GM12878 (cell line): ENCODE data around the gene KRTAP29-1. TPM values are rescaled to one million over a fixed set of nuclear protein-coding genes. Genes with fewer than 3 reads are reported as not detected.

Source experiments
- ATAC-seq: fragments of 200-7000 bp; cut with Tn5 transposase; 3 replicates; pipeline ENCODE4 v1.9.1; 2020; ENCODE audit warnings: mild to moderate bottlenecking, moderate library complexity
- BruUV-seq: library from RNA; stranded (reverse); fragments of 400-500 nt; replicated peaks from 2 replicates; lab custom pipeline; 2021; lab: Mats Ljungman, UMichigan
- CTCF ChIA-PET: fragments of 300-600 bp; sonication (Branson Sonifier 250); formaldehyde crosslinking; extraction: SDS; loops from one replicate; lab custom pipeline; 2021; ENCODE audit warnings: inconsistent platforms; lab: Yijun Ruan, JAX
- POLR2A ChIA-PET: fragments of 350-600 bp; formaldehyde crosslinking; extraction: SDS; loops from one replicate; lab custom pipeline; 2021; ENCODE audit warnings: inconsistent platforms; lab: Charles Lee
- RAD21 ChIA-PET: fragments of 300-600 bp; sonication (Branson Sonifier 250); formaldehyde crosslinking; loops from one replicate; lab custom pipeline; 2023; ENCODE audit warnings: antibody characterized with exemption; ENCODE audit not compliant: unreplicated experiment; lab: Charles Lee
- SMC1A ChIA-PET: fragments of 300-600 bp; sonication (Branson Sonifier 250); formaldehyde crosslinking; loops from one replicate; lab custom pipeline; 2023; ENCODE audit not compliant: unreplicated experiment, uncharacterized antibody; lab: Charles Lee
- DNase-seq: peaks from one replicate; pipeline ENCODE4 v3.0.0-alpha.2; 2011; ENCODE audit warnings: low read depth, low spot score
- FAIRE-seq: peaks from 3 replicates; lab custom pipeline; 2011; peaks lifted over from hg19 to GRCh38; lab: Jason Lieb, UNC
- H2AFZ ChIP-seq: 2 replicates; pipeline ENCODE4 v1.6.0; 2011; ENCODE audit warnings: low read depth, low read length, control low read depth; ENCODE audit not compliant: control insufficient read depth
- H3K27ac ChIP-seq: 2 replicates; pipeline ENCODE4 v1.5.1; 2011; ENCODE audit warnings: control low read depth; ENCODE audit not compliant: control insufficient read depth, insufficient read depth
- H3K27me3 ChIP-seq, 2 experiments: replicated peaks in 1 of 2; 2 replicates each; pipeline versions ENCODE4 v1.6.0 to v1.6.1; 2011; ENCODE audit warnings: low read length in 1 of 2; ENCODE audit not compliant: control insufficient read depth in 2 of 2, insufficient read depth in 2 of 2
- H3K36me3 ChIP-seq, 2 experiments: 2 replicates each; pipeline ENCODE4 v1.5.1; 2011; ENCODE audit warnings: low read length in 1 of 2; ENCODE audit not compliant: control insufficient read depth in 2 of 2, insufficient read depth in 2 of 2
- H3K4me1 ChIP-seq: 2 replicates; pipeline ENCODE4 v1.6.1; 2011; ENCODE audit warnings: mild to moderate bottlenecking, low read length, moderate library complexity, mixed read lengths; ENCODE audit not compliant: control insufficient read depth, insufficient read depth
- H3K4me2 ChIP-seq: 2 replicates; pipeline ENCODE4 v1.6.0; 2011; ENCODE audit warnings: control low read depth; ENCODE audit not compliant: control insufficient read depth, insufficient read depth
- H3K4me3 ChIP-seq: fragments of 200-600 bp; sonication (generic); 2 replicates; pipeline ENCODE4 v1.5.1; 2016
- H3K79me2 ChIP-seq: 2 replicates; pipeline ENCODE4 v1.6.0; 2011; ENCODE audit warnings: low read length; ENCODE audit not compliant: control insufficient read depth, insufficient read depth
- H3K9ac ChIP-seq: 2 replicates; pipeline ENCODE4 v1.8.0; 2011; ENCODE audit warnings: low read length, control low read depth, mixed read lengths; ENCODE audit not compliant: control insufficient read depth, insufficient read depth
- H3K9me3 ChIP-seq: replicated peaks from 3 replicates; pipeline ENCODE4 v1.5.1; 2011; ENCODE audit warnings: mild to moderate bottlenecking, low read length; ENCODE audit not compliant: control insufficient read depth, insufficient read depth
- H4K20me1 ChIP-seq: 2 replicates; pipeline ENCODE4 v1.6.0; 2011; ENCODE audit not compliant: control insufficient read depth, insufficient read depth
- BMI1 ChIP-seq: fragments of 450-650 bp; IDR thresholded peaks from 2 replicates; pipeline ENCODE4 v1.6.1; 2016; ENCODE audit warnings: mild to moderate bottlenecking, moderate library complexity, borderline replicate concordance
- DPF2 ChIP-seq: fragments of 450-650 bp; IDR thresholded peaks from 2 replicates; pipeline ENCODE4 v1.6.1; 2017; ENCODE audit warnings: mild to moderate bottlenecking
- GABPA ChIP-seq: IDR thresholded peaks from 2 replicates; pipeline ENCODE4 v1.6.1; 2014; ENCODE audit warnings: antibody characterized with exemption, low read depth, mild to moderate bottlenecking, inconsistent platforms
- KLF5 ChIP-seq: fragments of 450-650 bp; IDR thresholded peaks from 2 replicates; pipeline ENCODE4 v1.6.1; 2014; ENCODE audit warnings: mild to moderate bottlenecking; ENCODE audit not compliant: partially characterized antibody
- PAX8 ChIP-seq: fragments of 450-650 bp; IDR thresholded peaks from 2 replicates; pipeline ENCODE4 v1.6.1; 2017; ENCODE audit warnings: mild to moderate bottlenecking, moderate library complexity
- POLR2AphosphoS5 ChIP-seq: IDR thresholded peaks from 2 replicates; pipeline ENCODE4 v1.6.1; 2011; ENCODE audit warnings: mild to moderate bottlenecking, low read length, inconsistent platforms
- RELA ChIP-seq: fragments of 450-650 bp; IDR thresholded peaks from 2 replicates; pipeline ENCODE4 v1.8.0; 2014; ENCODE audit warnings: borderline replicate concordance; ENCODE audit not compliant: partially characterized antibody
- SP1 ChIP-seq: IDR thresholded peaks from one replicate; pipeline ENCODE4 v1.6.1; 2011; ENCODE audit warnings: low read depth, low read length
- ZSCAN29 ChIP-seq: fragments of 450-650 bp; IDR thresholded peaks from 2 replicates; pipeline ENCODE4 v1.6.1; 2017; ENCODE audit warnings: mild to moderate bottlenecking, moderate library complexity
- WGBS: methylation state at CpG from one replicate; pipeline ENCODE4 v1.1.6; 2016; ENCODE audit warnings: low lambda C conversion rate; ENCODE audit not compliant: insufficient replicate concordance, insufficient coverage; ENCODE audit errors: missing lambda C conversion rate; 5-methylcytosine and 5-hydroxymethylcytosine counted together
- in situ Hi-C: fragments of 300-500 bp; cut with MboI; formaldehyde crosslinking; loops from 9 replicates; pipeline ENCODE4 v1.14.3; 2018; ENCODE audit warnings: mixed read lengths
- intact Hi-C: fragments of 100-400 bp; cut with micrococcal nuclease; formaldehyde crosslinking; loops from one replicate; pipeline ENCODE4 v1.14.2; 2022; ENCODE audit not compliant: unreplicated experiment
- polyA plus RNA-seq, 11 experiments: library from polyadenylated mRNA; depleted of rRNA in 4 of 11; unstranded in 6 of 11; stranded (reverse) in 5 of 11; fragments of >200 nt; fragmentation: Nextera tagmentation in 4 of 11; fragmentation: Illumina TruSeq in 1 of 11; extraction: Ambion mirVana in 4 of 11; extraction: Trizol in 1 of 11; gene quantifications; 1 replicate in 1 of 11; 2 replicates in 10 of 11; pipeline versions ENCODE4 v1.2.1 to v1.2.3, GENCODE V29; 2011 to 2016; ENCODE audit warnings: inconsistent platforms in 2 of 11, missing spikeins in 2 of 11, low read depth in 1 of 11
- total RNA-seq, 4 experiments: library from RNA; depleted of rRNA in 3 of 4; stranded (reverse); fragments of >200 nt in 3 of 4; fragmentation: Illumina TruSeq in 1 of 4; extraction: Trizol in 1 of 4; gene quantifications; 2 replicates each; pipeline versions ENCODE4 v1.2.1 to v1.2.3, GENCODE V29; 2013 to 2021
- TF ChIP-seq, protein P1 (sequence below): fragments of 450-650 bp; formaldehyde crosslinking; IDR thresholded peaks from 2 replicates; pipeline ENCODE4 v1.4.0; 2022; ENCODE audit warnings: mild to moderate bottlenecking, moderate library complexity
- TF ChIP-seq, protein P2 (sequence below): IDR thresholded peaks from 2 replicates; pipeline ENCODE4 v1.6.1; 2011; ENCODE audit warnings: borderline replicate concordance, low read depth, mild to moderate bottlenecking, moderate library complexity, low read length; ENCODE audit not compliant: insufficient read depth, poor library complexity, severe bottlenecking
- TF ChIP-seq, protein P3 (sequence below): IDR thresholded peaks from 2 replicates; pipeline ENCODE4 v1.6.1; 2012; ENCODE audit warnings: improper control_type of control experiment, low read depth, low read length; ENCODE audit not compliant: insufficient replicate concordance

KRTAP29-1 gene
- total and polyA plus RNA-seq, 10 of the 15 experiments (the other 5 are each of a cell fraction or from before 2014, with no cell fraction given), result 1.9 TPM; not detected in 9

DNA sequence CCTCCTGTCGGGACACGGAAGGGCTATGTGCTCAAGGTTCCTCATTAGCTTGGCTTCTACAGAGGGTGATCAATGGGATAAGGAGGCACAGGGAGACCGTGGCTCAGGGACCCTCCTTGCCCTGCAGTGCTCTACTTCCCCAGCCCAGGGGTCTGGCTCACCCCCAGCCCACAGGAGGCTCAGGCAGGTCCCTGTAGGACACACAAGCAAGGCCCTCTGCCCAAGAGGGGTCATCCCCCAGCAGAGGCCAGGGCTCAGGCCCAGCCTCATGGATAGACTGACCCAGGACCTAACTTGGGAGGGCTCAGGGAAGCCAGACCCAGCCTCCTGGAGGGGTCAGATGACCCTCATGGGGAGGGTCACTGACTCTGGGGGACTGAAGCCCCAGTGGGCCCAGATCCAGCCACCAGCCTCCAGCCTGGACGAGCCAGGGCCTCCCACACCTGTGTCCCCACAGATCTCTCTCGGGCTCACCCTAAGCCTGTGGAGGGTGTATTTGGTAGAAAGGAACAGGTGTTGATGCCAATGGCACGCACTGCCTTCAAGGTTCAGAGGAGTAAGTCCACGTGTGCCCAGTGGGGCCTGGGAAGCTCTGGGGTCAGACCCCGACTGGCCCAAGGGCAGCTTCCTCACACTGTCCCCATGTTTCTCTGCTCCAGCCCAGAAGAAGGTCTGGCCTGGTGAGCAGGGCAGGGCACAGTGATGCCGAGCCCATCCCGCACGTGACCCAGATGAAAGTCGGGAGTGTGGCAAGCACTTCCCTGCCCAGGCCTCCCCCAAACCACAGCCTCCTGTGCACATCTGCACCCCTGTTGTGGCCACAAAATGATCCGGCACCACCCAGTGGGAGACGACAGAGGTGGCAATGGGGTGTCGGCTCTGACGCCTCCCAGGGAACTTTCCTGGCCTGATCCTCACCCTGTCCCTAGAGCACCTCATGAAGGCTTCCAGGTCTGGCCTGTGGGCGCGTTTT, 23.8 kb upstream of the KRTAP29-1 start (continued):
- TF ChIP-seq, protein P1, sequence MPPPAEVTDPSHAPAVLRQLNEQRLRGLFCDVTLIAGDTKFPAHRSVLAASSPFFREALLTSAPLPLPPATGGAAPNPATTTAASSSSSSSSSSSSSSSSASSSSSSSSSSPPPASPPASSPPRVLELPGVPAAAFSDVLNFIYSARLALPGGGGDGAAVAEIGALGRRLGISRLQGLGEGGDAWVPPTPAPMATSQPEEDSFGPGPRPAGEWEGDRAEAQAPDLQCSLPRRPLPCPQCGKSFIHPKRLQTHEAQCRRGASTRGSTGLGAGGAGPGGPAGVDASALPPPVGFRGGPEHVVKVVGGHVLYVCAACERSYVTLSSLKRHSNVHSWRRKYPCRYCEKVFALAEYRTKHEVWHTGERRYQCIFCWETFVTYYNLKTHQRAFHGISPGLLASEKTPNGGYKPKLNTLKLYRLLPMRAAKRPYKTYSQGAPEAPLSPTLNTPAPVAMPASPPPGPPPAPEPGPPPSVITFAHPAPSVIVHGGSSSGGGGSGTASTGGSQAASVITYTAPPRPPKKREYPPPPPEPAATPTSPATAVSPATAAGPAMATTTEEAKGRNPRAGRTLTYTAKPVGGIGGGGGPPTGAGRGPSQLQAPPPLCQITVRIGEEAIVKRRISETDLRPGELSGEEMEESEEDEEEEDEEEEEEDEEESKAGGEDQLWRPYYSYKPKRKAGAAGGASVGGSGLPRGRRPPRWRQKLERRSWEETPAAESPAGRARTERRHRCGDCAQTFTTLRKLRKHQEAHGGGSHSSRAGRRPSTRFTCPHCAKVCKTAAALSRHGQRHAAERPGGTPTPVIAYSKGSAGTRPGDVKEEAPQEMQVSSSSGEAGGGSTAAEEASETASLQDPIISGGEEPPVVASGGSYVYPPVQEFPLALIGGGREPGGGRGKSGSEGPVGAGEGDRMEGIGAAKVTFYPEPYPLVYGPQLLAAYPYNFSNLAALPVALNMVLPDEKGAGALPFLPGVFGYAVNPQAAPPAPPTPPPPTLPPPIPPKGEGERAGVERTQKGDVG (CRISPR knock-in tag), result no peak
- TF ChIP-seq POLR2AphosphoS5, result no peak
- TF ChIP-seq DPF2, result no peak
- no peak for TF ChIP-seq PAX8

DNA sequence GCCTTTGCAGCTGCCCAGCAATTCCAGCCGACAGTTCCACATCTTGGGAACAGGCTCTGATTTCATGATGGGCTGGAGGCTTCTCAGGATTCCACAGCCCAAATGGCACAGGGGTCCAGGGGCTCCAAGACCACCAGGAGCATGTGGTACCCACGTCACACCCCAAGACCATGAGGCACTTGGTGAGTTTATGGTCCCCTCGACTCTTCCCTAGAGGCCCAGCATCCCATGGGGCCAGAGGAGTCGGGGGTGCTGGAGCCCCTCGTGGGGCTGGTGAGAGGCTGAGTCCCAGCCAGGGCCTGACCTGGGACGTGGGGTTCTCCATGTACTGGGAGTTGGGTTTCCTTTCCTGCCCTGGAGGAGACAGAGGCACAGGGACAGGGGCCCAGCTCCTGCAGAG, 23.0 kb upstream of the KRTAP29-1 start:
- H4K20me1 ChIP-seq, result no peaks in the 10 kb centered on the region
- no peaks in the 10 kb centered on the region for H3K4me1 ChIP-seq
- no peaks in the 10 kb centered on the region for H3K36me3 ChIP-seq
- 13% methylated on average over 6 of the region's 6 CpGs for WGBS
- no TSS peak for BruUV-seq
- intact Hi-C loops, result loop anchor here (10.0 kb wide), 1 partner anchor 701 kb away; no protein-coding TSS in a partner anchor
- ChIA-PET RAD21 (no interaction called here), CTCF (no interaction called here), SMC1A (no interaction called here), POLR2A (no interaction called here)
- no peak overlapping the region for H3K27ac ChIP-seq
- no peak overlapping the region for H3K4me2 ChIP-seq
- DNase-seq, result no peak
- no peaks in the 10 kb centered on the region for H3K79me2 ChIP-seq
- no peak overlapping the region for H3K9ac ChIP-seq
- FAIRE-seq, result no peak
- in situ Hi-C loops, result no loop called here
- H3K27me3 ChIP-seq, result no peaks in the 10 kb centered on the region; a peak in 1 of 4 replicates
- H3K9me3 ChIP-seq, result no peaks in the 10 kb centered on the region; the same call in 2 of the 3 replicates
- no peak for ATAC-seq
- H2AFZ ChIP-seq, result no peak overlapping the region
- no peak overlapping the region for H3K4me3 ChIP-seq
- no peak for TF ChIP-seq SP1
- no peak for TF ChIP-seq RELA
- no peak for TF ChIP-seq KLF5
- no peak for TF ChIP-seq ZSCAN29
- TF ChIP-seq BMI1, result no peak
- TF ChIP-seq, protein P2, sequence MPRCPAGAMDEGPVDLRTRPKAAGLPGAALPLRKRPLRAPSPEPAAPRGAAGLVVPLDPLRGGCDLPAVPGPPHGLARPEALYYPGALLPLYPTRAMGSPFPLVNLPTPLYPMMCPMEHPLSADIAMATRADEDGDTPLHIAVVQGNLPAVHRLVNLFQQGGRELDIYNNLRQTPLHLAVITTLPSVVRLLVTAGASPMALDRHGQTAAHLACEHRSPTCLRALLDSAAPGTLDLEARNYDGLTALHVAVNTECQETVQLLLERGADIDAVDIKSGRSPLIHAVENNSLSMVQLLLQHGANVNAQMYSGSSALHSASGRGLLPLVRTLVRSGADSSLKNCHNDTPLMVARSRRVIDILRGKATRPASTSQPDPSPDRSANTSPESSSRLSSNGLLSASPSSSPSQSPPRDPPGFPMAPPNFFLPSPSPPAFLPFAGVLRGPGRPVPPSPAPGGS, result no peak
- TF ChIP-seq, protein P3, sequence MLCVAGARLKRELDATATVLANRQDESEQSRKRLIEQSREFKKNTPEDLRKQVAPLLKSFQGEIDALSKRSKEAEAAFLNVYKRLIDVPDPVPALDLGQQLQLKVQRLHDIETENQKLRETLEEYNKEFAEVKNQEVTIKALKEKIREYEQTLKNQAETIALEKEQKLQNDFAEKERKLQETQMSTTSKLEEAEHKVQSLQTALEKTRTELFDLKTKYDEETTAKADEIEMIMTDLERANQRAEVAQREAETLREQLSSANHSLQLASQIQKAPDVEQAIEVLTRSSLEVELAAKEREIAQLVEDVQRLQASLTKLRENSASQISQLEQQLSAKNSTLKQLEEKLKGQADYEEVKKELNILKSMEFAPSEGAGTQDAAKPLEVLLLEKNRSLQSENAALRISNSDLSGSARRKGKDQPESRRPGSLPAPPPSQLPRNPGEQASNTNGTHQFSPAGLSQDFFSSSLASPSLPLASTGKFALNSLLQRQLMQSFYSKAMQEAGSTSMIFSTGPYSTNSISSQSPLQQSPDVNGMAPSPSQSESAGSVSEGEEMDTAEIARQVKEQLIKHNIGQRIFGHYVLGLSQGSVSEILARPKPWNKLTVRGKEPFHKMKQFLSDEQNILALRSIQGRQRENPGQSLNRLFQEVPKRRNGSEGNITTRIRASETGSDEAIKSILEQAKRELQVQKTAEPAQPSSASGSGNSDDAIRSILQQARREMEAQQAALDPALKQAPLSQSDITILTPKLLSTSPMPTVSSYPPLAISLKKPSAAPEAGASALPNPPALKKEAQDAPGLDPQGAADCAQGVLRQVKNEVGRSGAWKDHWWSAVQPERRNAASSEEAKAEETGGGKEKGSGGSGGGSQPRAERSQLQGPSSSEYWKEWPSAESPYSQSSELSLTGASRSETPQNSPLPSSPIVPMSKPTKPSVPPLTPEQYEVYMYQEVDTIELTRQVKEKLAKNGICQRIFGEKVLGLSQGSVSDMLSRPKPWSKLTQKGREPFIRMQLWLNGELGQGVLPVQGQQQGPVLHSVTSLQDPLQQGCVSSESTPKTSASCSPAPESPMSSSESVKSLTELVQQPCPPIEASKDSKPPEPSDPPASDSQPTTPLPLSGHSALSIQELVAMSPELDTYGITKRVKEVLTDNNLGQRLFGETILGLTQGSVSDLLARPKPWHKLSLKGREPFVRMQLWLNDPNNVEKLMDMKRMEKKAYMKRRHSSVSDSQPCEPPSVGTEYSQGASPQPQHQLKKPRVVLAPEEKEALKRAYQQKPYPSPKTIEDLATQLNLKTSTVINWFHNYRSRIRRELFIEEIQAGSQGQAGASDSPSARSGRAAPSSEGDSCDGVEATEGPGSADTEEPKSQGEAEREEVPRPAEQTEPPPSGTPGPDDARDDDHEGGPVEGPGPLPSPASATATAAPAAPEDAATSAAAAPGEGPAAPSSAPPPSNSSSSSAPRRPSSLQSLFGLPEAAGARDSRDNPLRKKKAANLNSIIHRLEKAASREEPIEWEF, result no peak
- no peak for TF ChIP-seq GABPA
